HUDEP-2 (cell line): Measurements from ENCODE around the gene FHOD3.

ENCODE experiments used
- DNase-seq, 76 experiments: peaks; one replicate each; lab custom pipeline; 2025; ENCODE audit not compliant: unreplicated experiment in 76 of 76; lab: John Stamatoyannopoulos, UW

Gene FHOD3

GRCh38 chr18:36378205-36378604 lies 80.7 kb downstream of the FHOD3 start:
- no peak for DNase-seq

- peak in 25 of 76 experiments; percentile 5 to 61 (median 21) for DNase-seq
Measured at GRCh38 chr18:36379435-36379984, 82.0 kb downstream of the FHOD3 start.

- no peak for DNase-seq
Measured at GRCh38 chr18:36380173-36380827, 82.8 kb downstream of the FHOD3 start.

- no peak for DNase-seq
Measured at GRCh38 chr18:36381075-36381474, 83.6 kb downstream of the FHOD3 start.

- no peak for DNase-seq
Measured at GRCh38 chr18:36382854-36383253, 85.3 kb downstream of the FHOD3 start.

- no peak for DNase-seq
Measured at GRCh38 chr18:36386150-36386920, 88.8 kb downstream of the FHOD3 start.

GRCh38 chr18:36387310-36387709 lies 89.8 kb downstream of the FHOD3 start:
- DNase-seq, result no peak

- no peak for DNase-seq
Measured at GRCh38 chr18:36388310-36388709, 90.8 kb downstream of the FHOD3 start.

GRCh38 chr18:36389027-36389426 lies 91.5 kb downstream of the FHOD3 start:
- no peak for DNase-seq

GRCh38 chr18:36389811-36390581 lies 92.5 kb downstream of the FHOD3 start:
- DNase-seq, result no peak

- no peak for DNase-seq
Measured at GRCh38 chr18:36391426-36392145, 94.1 kb downstream of the FHOD3 start.

- no peak for DNase-seq
Measured at GRCh38 chr18:36392164-36392978, 94.9 kb downstream of the FHOD3 start.

GRCh38 chr18:36392979-36393287 lies 95.4 kb downstream of the FHOD3 start:
- no peak for DNase-seq

- DNase-seq, result no peak
Measured at GRCh38 chr18:36394486-36394885, 97.0 kb downstream of the FHOD3 start.

GRCh38 chr18:36396190-36396589 lies 98.7 kb downstream of the FHOD3 start:
- DNase-seq, result no peak

- no peak for DNase-seq
Measured at GRCh38 chr18:36397033-36397432, 99.5 kb downstream of the FHOD3 start.

- DNase-seq, result no peak
Measured at GRCh38 chr18:36398419-36398818, 100.9 kb downstream of the FHOD3 start.

- no peak for DNase-seq
Measured at GRCh38 chr18:36399055-36399454, 101.5 kb downstream of the FHOD3 start.

GRCh38 chr18:36401462-36401861 lies 103.9 kb downstream of the FHOD3 start:
- DNase-seq, result no peak
